GM20000 (cell line): ENCODE results near the gene EBF4.

Experiments used
- DNase-seq: peaks from one replicate; pipeline ENCODE4 v3.0.0; 2012; ENCODE audit warnings: low spot score
- TF ChIP-seq, protein P1 (sequence below): IDR thresholded peaks from 2 replicates; pipeline ENCODE4 v1.5.1; 2012; ENCODE audit warnings: mild to moderate bottlenecking, control low read depth; ENCODE audit errors: extremely low read depth, missing control alignments

EBF4 gene

DNA sequence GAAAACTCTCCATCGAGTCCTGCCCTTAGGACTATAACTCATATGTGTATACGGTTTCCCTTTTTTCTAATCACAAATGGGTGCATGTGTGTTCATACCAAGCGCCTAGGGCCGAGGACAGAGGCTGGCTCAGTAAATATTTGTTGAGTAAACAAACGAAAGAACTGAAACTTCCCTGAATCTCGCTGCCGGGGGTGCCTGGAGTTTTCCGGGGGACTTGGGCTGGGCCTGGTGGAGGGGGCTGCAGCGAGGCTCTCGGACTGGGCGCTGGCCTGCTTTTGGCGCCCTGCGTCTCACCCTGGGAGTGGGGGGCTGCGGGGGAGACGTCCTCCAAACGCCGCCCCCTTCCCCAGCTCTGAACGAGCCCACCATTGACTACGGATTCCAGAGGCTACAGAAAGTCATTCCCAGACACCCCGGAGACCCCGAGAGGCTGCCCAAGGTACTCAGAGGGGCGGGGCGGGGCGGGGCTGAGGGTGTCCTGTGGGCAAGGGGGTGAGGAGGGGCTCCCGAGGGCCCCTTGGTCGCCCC is 58.8 kb downstream of the EBF4 start:
- peak; percentile 45 for DNase-seq

DNA sequence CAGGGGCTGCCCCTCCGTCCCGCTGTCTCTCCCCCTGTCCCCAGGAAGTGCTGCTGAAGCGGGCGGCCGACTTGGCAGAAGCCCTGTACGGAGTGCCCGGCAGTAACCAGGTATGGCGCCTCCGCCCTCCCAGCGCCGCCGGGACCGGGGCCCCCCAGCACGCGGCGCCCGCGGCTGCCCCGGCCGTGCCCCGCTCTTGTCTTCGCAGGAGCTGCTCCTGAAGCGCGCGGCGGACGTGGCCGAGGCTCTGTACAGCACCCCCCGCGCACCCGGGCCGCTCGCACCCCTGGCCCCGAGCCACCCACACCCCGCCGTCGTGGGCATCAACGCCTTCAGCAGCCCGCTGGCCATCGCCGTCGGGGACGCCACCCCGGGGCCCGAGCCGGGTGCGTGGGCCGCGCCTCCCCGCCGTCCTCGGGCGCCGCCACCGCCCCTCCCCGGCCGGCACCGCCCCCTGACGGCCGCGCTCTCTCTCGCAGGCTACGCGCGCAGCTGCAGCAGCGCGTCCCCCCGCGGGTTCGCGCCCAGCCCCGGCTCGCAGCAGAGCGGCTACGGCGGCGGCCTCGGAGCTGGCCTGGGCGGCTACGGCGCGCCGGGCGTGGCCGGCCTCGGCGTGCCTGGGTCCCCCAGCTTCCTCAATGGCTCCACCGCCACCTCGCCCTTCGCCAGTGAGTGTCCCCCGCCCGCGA is 59.4 kb downstream of the EBF4 start:
- TF ChIP-seq, protein P1, sequence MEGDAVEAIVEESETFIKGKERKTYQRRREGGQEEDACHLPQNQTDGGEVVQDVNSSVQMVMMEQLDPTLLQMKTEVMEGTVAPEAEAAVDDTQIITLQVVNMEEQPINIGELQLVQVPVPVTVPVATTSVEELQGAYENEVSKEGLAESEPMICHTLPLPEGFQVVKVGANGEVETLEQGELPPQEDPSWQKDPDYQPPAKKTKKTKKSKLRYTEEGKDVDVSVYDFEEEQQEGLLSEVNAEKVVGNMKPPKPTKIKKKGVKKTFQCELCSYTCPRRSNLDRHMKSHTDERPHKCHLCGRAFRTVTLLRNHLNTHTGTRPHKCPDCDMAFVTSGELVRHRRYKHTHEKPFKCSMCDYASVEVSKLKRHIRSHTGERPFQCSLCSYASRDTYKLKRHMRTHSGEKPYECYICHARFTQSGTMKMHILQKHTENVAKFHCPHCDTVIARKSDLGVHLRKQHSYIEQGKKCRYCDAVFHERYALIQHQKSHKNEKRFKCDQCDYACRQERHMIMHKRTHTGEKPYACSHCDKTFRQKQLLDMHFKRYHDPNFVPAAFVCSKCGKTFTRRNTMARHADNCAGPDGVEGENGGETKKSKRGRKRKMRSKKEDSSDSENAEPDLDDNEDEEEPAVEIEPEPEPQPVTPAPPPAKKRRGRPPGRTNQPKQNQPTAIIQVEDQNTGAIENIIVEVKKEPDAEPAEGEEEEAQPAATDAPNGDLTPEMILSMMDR, result peak; percentile 15
- DNase-seq, result peak; percentile 72

More for the DNA sequence above, 58.8 kb downstream of the EBF4 start:
- TF ChIP-seq, protein P1, result no peak

DNA sequence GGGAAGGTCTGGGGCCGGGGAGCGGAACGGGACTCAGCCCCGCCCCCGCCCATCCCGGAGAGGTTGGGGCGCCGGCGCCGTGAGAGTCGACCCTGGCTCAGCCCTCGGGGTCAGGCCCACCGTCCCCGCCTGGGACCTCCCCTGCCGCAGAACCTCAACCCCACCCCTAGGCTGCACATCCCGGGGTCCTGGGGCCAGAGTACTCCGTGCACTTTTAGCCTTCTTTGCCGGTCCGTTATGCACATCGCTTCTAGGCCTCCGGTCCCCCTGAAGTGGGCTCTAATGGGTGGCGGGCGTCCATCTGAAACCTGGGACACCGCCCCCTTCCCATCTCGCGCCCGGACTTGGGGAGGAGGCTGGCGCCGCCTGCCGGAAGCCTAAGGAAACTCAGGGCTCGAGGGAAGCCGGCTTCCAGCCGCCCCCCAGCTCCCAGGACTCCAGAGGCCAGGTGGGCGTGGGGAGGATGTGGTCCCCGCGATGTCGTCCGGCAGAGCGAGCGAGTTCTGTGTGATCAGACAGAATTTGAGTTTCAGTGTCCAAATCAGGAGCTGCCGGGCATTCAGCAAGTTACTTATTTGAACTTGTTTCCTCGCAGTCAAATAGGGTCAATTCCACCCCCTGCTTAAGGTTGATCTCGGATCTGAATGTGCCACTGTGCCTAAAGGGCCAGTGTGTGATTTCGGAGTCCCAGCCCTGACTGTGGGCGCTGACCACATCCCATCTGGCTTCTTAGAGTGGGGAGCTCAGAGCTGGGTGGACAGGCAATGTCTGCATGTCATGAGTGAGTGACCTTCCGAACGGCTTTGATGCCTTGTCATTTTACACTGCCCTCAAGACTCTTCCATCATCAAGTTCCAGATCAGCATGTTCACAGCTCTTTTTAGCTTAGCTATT is 60.2 kb downstream of the EBF4 start:
- peak; percentile 75 for DNase-seq
- TF ChIP-seq, protein P1, result peak; percentile 58

DNA sequence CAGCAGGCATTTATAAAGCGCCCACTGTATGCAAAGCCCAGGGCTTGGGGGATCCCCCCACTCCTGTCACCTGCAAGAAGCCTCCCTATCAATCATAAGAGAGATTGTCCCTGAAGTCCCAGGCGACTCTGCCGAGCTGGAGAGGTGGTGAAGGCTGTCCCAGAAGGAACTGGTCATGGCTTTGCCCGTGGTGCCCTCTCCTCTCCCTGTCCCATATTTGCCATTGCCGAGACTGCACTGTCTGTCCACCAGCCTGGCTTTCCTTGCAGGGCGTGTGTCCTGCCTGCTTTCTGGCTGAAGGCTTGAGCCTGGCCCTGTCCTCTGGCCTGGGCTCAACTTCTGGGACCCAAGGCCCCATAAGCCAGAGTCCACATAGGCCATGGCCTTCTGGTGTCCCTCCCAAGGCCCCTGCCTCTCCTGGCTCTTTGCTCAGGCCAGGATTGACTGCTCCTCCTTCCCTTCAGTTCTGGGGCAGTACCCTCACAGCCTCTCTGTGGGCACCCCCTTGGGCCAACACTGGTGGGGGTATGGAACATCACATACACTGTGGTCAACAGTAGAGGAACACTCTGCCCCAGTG is 61.0 kb downstream of the EBF4 start:
- TF ChIP-seq, protein P1, result no peak
- no peak for DNase-seq

DNA sequence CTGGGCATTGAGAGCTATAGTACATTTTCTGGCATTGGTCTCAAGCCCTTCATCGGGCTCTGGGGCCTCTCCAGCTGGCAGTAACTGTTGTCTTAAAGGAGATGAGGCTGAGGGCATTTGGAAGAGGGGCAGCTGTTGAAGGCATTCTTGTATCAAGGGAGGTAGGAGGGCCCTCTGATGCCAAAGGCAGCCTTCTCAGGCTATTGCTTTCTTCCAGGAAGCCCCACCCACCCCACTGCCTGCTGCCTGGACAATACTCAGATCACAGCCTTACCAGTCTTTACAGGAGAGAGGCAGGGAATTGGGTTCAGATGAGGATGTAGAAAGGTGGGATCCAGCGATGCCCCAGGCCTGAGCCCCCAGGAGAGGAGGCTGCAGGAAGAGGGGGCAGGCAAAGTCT is 61.8 kb downstream of the EBF4 start:
- DNase-seq, result no peak

DNA sequence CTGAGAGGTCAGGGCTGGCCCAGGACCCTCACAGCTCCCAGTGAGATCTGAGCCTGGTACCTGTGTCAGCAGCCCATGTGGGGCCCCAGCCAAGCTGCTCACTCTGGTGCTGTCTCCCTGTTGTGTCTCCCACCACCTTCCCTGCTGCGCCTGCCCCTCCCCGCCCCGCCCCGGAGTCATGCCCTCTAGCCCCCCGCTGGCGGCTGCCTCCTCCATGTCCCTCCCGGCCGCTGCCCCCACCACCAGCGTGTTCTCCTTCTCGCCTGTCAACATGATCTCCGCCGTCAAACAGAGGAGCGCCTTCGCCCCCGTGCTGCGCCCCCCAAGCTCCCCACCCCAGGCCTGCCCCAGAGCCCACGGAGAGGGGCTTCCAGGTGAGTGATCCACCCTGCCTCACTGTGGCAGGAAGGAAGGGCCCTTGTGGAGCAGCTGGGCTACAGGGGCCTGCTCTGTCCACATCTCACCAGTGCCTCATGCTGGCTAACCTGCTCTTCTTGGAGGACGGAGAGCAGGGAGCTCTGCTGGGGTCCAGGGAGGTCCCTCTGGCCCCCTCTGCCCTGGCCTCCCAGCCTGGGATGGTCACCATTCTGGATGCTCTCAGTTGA is 63.0 kb downstream of the EBF4 start:
- DNase-seq, result no peak
- TF ChIP-seq, protein P1, result no peak

More for the DNA sequence above, 61.8 kb downstream of the EBF4 start:
- TF ChIP-seq, protein P1, result no peak
